Ovary (tissue), 3 donors: Measurements from ENCODE around the gene ADGRV1.

Experiments used
- EP300 ChIP-seq: sonication (generic); formaldehyde crosslinking; IDR thresholded peaks from one replicate; pipeline ENCODE4 v1.6.1; 2017; ENCODE audit warnings: antibody characterized with exemption
- POLR2A ChIP-seq: fragments of 450-650 bp; IDR thresholded peaks from one replicate; pipeline ENCODE4 v1.6.1; 2017; ENCODE audit warnings: antibody characterized with exemption, mild to moderate bottlenecking, moderate library complexity
- TF ChIP-seq, protein P1 (sequence below), 3 donors: fragments of 450-650 bp in 2 of 3; fragments of 200-600 bp in 1 of 3; IDR thresholded peaks; one replicate each; pipeline versions ENCODE4 v1.5.1 to v1.8.0; 2016 to 2022; ENCODE audit warnings: antibody characterized with exemption in 3 of 3, mild to moderate bottlenecking in 1 of 3
- donor health status: DM: no; HTN: no; CAD: no.

DNA sequence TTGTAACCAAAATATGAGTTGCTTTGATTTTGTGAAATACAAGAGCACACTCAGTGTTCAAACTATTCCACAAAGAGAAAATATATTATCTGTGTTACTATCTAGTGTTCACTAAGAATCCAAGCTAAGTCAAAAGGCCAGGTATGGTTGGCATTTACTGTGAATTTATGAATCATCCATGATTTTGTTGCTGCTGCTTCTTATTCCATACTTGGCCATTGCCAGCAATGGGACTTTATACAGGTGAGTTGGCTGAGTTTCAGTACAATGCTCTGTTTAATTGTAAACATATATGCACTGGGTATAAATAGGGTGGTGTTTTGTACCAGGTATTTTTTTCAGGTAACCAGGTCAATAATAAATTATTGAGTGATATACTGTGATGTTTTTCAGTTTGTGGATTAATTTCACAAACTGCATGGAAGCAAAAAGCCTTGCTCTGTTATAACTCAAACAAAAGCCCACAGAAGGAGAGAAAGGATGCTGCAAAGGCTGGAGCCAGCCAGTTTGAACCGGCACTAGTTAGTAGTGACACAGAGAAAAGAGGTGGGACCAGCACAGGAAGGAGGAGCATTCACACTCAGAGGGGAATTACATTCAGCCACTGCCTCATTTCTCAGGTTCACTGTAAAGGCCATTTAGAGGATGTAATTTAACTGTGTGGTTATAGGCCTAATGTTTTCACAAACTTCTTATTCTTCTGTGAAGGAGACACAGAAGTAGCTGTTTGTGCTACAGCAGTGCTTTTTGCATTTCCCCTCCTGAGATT, 381.8 kb downstream of the ADGRV1 start:
- no peak for TF ChIP-seq POLR2A
- TF ChIP-seq, protein P1, sequence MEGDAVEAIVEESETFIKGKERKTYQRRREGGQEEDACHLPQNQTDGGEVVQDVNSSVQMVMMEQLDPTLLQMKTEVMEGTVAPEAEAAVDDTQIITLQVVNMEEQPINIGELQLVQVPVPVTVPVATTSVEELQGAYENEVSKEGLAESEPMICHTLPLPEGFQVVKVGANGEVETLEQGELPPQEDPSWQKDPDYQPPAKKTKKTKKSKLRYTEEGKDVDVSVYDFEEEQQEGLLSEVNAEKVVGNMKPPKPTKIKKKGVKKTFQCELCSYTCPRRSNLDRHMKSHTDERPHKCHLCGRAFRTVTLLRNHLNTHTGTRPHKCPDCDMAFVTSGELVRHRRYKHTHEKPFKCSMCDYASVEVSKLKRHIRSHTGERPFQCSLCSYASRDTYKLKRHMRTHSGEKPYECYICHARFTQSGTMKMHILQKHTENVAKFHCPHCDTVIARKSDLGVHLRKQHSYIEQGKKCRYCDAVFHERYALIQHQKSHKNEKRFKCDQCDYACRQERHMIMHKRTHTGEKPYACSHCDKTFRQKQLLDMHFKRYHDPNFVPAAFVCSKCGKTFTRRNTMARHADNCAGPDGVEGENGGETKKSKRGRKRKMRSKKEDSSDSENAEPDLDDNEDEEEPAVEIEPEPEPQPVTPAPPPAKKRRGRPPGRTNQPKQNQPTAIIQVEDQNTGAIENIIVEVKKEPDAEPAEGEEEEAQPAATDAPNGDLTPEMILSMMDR (IDR thresholded peaks at IDR 0.05), result no peak
- no peak for TF ChIP-seq EP300
